GM10847 (cell line): ENCODE data around the gene SOX18.

Experiments used
- POLR2A ChIP-seq: IDR thresholded peaks from 2 replicates; pipeline ENCODE4 v1.6.1; 2011; ENCODE audit not compliant: insufficient read length; ENCODE audit errors: extremely low read depth

The SOX18 gene

DNA sequence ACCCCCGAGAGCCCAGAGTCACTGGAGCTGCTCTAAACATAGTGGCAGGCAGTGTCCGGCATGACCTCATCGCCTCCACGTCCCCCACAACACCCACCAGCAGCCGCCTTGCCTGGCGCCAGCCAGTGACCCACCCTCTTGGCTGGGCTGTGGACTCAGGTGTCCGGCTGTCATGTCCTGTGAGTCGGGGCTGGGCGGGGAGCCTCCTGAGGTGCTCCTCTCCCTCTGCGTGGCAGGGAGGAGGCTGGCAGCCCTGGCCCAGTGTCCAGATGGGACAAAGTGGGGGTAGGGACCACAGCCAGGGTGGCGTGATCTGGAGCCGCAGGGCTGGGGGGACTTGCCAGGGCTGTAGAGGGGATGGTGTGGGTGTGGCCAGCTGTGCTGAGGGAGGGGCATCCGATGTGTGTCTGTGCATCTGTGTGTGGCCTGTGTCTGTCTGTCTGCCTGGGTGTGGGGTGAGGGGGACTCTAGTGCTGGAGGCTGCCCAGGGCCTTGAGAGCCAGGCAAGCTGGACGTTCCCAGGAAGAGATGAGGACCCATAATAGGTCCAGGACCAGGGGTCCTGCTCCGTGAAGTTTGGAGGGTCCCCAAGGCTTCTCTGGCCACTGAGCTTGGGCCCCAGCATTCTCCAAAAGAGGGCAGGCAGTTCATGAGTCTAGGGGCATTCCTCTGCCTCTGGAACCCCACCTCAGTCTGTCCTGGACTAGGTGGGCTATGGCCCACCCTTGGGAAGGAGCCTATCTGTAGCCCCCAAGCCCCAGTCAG, 2.3 kb upstream of the SOX18 start:
- no peak for TF ChIP-seq POLR2A

DNA sequence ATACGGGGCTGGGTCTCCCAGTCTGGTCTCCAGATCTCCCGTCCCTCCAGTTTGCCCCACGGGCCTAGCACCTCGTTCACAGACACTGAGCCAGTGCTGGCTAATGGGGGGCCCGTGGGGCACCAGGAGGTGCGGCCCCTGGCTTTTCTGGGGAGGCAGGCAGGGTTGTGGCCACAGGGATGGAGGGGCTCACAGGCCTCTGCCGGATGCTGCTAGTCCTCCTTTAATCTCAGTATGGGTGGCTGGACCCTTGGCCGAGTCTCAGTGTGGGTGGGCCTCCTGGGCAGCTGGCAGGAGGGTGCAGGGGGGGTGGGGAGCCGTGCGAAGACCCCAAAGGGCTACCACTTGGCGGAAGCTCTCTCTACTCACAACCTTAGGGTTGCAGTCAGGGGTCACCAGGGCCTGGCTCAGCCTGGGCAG, 1.6 kb upstream of the SOX18 start:
- TF ChIP-seq POLR2A: no peak

DNA sequence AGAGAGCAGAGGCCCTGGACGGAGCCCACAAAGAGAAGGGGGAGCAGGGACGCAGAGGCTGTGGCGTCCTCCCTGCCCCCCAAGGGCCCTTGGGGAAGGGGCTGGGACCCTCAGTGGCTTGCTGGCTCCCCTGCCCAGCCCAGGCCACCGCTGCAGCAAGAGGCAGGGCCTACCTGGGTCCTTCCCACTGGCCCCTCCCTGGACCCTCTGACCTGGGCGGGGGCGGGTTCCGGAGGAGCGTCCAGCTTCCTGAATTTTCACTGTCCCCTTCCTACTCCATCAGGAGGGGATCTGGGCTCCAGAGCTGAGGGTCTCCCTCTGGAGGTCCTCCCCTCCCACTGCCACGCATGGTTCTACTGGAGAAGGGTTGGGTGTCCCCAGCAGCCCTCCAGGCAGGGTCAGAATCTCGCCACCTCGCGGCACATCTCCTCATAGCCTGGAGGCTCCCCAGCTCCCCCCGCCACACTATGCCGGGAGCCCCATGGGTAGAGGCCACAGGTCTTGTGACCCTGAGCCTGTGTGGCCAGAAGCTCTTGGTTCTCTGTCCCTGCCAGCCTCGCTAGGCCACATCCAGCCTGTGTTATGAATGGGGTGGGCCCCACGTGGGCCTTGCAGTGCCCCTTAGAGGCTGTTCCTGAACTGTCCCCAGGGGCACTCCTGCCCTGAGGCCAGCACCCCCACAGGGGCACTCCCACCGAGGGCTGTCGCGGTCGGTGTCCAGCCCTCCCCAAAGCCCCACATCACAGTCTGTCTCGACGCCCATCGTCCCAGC, 1.0 kb upstream of the SOX18 start:
- TF ChIP-seq POLR2A: no peak

DNA sequence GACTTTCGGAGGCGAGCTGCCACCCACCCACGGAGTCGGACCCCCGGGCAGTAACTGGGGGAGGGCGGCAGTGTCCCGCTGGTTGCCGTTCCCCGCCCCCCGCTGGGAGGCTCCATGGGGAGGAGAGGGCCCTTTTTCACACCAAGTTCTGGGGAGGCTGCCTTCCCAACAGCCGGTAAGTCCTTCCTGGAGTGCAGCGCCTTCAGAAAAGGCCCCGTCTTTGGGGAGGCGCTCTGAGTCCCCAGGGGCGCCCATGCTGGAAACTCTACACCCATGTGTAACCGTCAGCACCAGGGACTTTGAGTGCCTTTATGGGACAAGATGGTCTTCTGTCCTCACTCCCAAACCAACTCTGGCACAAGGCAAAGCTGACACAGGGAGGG, 430 bp upstream of the SOX18 start:
- no peak for TF ChIP-seq POLR2A

DNA sequence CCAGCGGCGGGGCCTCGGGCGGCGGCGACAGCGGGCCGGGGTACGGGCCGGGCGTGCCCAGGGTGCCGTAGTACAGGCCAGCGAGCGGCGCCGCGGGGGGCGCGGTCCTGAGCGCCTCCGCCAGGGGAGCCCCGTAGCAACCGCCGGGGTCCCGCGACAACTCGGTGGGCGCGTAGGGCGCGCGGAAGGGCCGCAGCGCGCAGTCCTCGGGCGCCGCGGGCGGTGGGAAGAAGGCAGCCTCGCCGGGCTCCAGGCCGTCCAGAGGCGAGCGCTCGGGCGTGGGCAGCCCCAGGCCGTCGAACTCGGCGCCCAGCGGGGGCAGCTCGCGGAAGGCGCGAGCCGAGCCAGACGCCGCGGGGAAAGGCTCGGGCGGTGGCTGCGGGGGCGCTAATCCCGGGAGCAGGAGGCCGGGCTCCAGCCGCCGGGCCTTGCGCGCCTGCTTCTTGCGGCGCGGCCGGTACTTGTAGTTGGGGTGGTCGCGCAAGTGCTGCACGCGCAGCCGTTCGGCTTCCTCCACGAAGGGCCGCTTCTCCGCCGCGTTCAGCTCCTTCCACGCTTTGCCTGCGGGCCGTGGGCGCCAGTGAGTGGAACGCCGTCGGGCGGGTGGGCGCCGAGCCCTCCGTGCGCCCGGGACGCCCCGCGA, 916 bp downstream of the SOX18 start:
- TF ChIP-seq POLR2A: no peak

DNA sequence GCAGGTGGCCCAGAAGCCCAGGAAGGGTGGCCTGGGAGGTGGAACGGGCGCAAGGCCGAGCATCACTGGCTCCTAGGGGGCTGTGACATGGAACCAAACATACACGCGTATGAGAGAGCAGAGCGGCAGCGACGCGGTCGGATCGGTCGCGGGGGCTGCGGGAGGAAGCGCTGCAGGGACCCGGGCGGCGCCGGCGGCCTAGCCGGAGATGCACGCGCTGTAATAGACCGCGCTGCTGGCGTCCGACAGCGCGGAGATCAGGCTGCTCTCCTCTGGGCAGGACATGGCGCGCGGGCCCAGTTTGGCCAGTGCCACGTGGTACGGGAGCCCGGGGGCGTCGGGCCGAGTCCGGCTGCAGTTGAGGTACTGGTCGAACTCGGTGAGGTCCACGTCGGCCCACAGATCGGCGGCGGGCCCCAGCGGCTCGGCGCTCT, 1.5 kb downstream of the SOX18 start:
- TF ChIP-seq POLR2A: no peak

DNA sequence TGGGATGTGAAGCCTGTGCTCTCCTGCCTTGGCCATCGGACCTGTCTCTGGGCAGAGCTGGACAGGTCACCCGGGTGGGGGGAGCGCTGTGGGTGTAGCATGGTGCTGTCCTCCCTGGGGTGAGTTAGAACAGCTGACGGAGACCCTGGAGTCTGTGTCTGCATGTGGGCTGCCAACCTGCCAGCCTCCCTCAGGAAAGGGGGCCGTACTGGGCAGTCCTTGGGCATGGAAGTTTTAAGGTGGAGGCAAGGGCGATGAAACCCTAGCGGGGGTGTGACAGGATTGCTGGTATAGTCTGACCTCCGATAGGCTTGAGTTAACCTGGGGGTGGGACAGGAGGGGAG, 2.4 kb downstream of the SOX18 start:
- no peak for TF ChIP-seq POLR2A

DNA sequence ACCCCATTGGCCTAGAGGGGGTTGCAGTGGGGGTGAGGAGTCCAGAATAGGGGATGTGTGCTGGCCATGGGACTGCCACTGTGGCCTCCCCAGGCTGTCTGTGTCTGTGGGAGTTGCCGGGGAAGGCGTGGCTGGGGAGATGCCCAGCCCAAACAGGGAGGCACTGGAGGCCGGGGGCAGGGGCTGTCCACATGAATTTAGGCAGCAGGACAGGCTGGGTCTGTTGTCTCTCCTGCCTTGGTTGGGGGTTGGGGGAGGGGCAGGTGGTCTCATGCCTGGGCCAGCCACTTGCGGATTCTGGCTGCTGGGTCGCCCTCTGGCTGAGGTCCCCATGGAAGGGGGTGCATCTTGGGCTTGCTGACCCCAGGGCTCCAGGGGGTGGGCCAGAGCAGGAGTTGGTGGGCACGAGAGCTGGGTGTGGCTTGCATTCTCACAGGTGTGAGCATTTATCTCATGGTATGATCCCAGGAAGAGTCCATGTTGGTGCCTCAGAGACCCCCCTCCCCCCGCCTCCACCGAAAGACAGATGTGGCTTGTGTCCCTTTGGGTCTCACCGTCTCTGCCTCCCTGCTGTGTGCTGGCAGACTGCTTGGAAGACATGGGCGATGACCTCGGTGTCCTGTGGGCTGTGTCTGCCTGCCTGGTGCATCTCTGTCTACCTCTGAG, 4.0 kb downstream of the SOX18 start:
- no peak for TF ChIP-seq POLR2A

DNA sequence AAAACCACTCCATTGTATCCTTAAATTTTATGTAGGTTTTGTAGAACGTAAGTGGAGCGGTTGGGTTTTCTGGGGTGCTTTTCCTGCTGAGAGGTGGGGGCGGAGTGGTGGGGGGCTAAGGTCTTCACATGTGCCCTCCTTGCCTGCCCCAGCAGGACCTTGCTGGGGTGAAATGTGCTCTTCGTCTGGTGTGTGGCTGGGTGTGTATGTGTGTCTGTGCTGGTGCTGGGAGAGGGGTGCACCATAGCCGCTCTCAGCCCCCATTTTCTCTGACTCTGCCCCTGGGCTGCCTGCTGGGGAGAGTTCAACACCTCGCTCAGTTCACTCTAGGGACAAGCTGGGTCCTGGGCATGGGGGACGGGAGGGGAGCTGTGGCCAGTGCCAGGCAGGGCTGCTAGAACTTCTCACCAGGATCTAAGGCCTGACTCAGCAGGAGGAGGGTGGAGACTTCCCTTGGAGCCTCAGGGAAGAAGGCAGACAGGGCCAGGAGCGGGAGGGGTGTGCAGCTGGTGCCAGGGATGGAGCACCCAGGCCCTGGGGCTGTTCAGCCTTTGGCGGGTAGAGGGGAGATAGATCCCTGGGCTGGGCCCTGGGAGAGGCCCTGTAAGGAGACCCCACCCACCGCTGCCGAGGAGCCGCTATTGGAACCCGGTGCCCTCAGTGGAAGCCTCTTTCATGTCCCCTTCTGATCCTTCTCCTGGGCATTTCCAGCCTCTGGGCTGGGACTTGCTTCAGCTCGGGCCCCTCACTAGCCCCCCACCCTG, 4.8 kb downstream of the SOX18 start:
- TF ChIP-seq POLR2A: no peak

DNA sequence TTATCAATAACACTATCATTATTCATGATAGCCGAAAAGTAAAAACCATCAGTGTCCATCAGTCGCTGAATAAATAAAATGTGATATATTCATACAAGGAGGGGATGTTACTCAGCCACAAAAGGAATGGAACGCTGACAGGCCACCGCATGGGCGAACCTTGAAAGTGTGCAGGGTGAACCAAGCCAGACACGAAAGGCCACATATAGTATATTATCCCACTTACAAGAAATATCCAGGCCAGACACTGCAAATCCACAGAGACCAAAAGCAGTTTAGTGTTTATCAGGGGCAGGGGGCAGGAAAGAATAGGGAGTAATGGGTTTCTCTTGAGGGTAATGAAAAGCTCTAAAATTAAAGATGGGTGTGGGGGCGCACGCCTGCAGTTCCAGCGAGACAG, 5.7 kb downstream of the SOX18 start:
- TF ChIP-seq POLR2A: no peak

DNA sequence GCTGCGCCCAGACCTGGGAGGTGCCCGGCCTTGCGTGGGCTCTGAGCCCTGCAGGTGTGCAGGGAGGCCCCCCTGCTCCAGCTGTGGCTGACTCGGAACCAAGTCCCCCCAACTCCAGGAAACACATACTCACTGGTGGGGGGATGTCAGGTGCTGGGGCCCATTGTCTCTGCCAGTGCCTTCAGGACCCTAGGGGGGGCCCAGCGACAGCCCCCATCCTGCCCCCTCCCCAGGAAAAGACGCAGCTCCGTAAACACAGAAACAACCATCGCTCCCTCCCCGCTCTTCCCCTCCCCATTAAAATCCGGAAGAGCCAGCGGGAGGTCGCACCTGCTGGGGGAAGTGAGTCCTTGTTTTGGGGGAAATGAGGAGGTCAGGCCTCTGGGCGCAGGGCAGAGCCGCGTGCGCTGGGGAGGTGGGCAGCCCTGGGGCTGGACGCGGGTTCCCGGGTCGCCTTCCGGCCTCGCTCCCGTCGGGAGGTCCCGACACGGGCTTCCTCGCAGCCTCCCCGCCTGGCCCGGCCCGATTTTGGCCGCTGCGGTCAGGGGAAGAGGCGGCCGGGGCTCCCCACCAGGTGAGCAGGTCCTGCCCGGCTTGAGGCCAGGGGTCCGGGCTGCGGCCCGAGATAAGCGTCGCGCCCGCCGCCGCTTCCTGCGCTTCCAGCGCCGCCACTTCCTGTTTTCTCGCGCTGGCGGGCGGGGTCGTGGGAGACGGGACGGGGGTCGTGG, 7.2 kb downstream of the SOX18 start:
- no peak for TF ChIP-seq POLR2A

DNA sequence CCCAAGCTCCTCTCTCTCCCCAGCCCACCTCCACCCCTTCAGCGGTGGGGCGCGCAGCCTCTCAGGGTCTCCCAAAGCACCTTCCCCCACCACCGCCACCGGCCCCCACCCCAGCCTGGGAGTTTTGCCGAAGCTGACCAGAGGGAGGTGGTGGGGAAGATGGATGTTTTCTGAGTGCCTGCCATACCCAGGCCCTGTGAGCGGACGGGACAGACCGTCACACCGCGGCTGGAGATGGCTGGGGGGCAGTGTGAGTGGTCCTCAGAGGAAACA, 7.7 kb downstream of the SOX18 start:
- TF ChIP-seq POLR2A: no peak

DNA sequence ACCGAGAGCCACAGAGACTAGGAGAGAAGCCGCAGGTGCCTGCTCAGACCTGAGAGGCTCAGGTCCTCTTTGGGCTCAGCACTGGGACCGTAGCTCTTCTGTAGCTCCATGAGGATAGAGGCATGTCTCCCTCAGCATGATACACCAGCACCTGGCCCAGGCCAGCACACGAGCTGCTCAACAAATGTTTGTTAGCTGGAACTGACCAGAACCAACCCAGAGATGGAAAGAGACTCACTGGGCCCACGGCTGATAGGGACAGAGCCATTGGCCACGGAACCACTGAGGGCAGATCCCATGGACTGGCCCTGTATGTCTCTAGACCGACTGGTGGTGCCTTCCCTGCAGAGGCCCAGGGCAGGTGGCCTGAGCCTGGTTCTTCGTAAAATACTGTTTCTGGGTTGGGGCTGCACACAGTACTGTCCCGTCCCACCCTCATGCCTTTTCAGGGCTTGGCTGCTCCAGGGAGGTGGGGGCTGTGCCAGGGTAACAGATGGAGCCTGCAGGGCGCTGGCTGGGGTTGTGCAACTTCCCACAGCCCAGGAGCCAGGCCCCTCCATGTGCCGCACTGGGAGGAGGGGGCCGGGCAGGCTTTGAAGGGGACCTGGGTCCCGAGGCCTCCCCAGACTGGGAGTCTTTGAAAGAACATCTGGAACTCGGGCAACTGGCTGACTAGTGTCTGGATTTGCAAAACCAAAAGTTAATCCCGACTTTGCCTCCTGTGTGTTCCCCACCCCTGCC, 8.2 kb downstream of the SOX18 start:
- TF ChIP-seq POLR2A: no peak
